Measurements from ENCODE around the gene SEPTIN2.
"Not testable (repeated sequence)": the region's sequence is repeated elsewhere in the genome, so short reads cannot be mapped to it uniquely, and the experiment has no call there.

SEPTIN2 gene

GRCh38 chr2:241315093-241315878 lies 439 bp upstream of the SEPTIN2 start, which contains the start of gene HDLBP:
Gene HDLBP (minus strand): TSS chr2:241315672. CDS start chr2:241266869, 48,803 bp downstream.
- peak within 1 kb of the TSS; percentile 70 for H3K4me3 ChIP-seq (ENCODE audit: low read depth, low read length)
- peak; percentile 48 for TF ChIP-seq CTCF (IDR thresholded peaks at IDR 0.05; ENCODE audit: borderline replicate concordance, insufficient read depth, low read depth, low read length)

GRCh38 chr2:241316825-241317224 lies 1.1 kb downstream of the SEPTIN2 start:
- H3K4me3 ChIP-seq (ENCODE audit: low read depth, low read length): peak overlapping the region; percentile 70
- no peak for TF ChIP-seq CTCF (IDR thresholded peaks at IDR 0.05; ENCODE audit: borderline replicate concordance, insufficient read depth, low read depth, low read length)

GRCh38 chr2:241317391-241317790 lies 1.7 kb downstream of the SEPTIN2 start:
- no peak for TF ChIP-seq CTCF (IDR thresholded peaks at IDR 0.05; ENCODE audit: borderline replicate concordance, insufficient read depth, low read depth, low read length)
- peak overlapping the region; percentile 70 for H3K4me3 ChIP-seq (ENCODE audit: low read depth, low read length)

GRCh38 chr2:241318830-241319229 lies 3.1 kb downstream of the SEPTIN2 start:
- not testable (repeated sequence) for H3K4me3 ChIP-seq (ENCODE audit: low read depth, low read length)

- no peak overlapping the region for H3K4me3 ChIP-seq (ENCODE audit: low read depth, low read length)
- no peak for TF ChIP-seq CTCF (IDR thresholded peaks at IDR 0.05; ENCODE audit: borderline replicate concordance, insufficient read depth, low read depth, low read length)
Measured at GRCh38 chr2:241320394-241320793, 4.7 kb downstream of the SEPTIN2 start.

GRCh38 chr2:241321033-241321432 lies 5.3 kb downstream of the SEPTIN2 start:
- no peak for TF ChIP-seq CTCF (IDR thresholded peaks at IDR 0.05; ENCODE audit: borderline replicate concordance, insufficient read depth, low read depth, low read length)
- no peak overlapping the region for H3K4me3 ChIP-seq (ENCODE audit: low read depth, low read length)

- TF ChIP-seq CTCF (IDR thresholded peaks at IDR 0.05; ENCODE audit: borderline replicate concordance, insufficient read depth, low read depth, low read length): no peak
- H3K4me3 ChIP-seq (ENCODE audit: low read depth, low read length): no peak overlapping the region
Measured at GRCh38 chr2:241321886-241322285, 6.2 kb downstream of the SEPTIN2 start.
